GM13977 (cell line): Measurements from ENCODE around the gene ZNF385A.

Experiments
- DNase-seq: peaks from one replicate; pipeline ENCODE4 v3.0.0; 2012; ENCODE audit warnings: low spot score
- in situ Hi-C: fragments of 300-500 bp; cut with MboI; formaldehyde crosslinking; loops from one replicate; pipeline ENCODE4 v1.12.0; 2022; ENCODE audit warnings: low sequenced_read_pairs, low pct_unique_long_range_greater_than_20kb, mixed read lengths, inconsistent platforms; ENCODE audit not compliant: unreplicated experiment
- TF ChIP-seq, protein P1 (sequence below): IDR thresholded peaks from 2 replicates; pipeline ENCODE4 v1.5.1; 2012; ENCODE audit warnings: mild to moderate bottlenecking, control low read depth; ENCODE audit not compliant: insufficient read depth; ENCODE audit errors: extremely low read depth, missing control alignments

Gene ZNF385A

DNA sequence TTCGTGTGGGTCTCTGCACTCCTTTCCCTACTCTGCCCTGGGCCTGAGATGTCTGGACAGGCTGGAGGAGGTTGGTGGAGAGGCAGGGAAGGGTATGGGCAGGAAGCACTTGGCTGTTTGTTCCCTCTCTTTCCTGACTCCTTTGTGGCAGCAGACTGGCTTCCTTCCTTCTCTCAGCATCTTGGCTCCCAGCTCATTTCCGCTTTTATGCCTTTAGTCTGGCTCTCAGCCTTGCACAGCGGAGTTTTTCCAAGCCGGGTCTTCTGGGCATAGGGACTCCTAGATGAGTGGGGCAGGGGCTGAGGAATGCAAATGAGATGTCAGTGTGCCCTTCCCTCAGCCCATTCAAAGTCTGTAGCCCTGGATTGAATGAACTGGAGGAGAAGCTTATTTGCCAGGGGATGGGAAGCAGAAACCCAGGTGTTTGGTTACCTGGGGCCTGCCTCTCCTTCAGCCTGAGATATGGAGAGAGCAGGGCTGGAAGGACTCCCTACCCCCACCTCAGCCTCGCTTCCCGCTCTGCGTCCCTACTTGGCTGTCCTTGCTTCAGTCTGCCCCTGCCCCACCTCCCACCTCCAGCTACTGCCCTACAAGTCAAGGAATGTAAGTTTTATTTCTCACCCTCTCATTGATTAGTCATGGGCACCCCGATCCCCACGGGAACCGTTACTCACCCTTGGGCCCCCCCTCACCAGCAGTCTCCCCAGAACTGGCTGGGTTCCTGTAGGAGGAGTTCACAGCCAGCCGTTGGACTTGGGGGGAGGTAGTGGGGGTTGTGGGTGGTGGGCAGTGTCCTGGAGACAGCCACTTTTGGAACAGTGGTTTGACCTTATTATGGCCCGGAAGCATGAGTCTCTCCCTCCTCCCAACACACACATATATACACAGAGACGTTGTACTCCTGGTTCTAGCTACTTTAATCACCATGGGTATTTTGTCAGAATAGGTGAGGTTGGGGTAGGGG, 43.8 kb upstream of the ZNF385A start:
- DNase-seq: no peak
- TF ChIP-seq, protein P1, sequence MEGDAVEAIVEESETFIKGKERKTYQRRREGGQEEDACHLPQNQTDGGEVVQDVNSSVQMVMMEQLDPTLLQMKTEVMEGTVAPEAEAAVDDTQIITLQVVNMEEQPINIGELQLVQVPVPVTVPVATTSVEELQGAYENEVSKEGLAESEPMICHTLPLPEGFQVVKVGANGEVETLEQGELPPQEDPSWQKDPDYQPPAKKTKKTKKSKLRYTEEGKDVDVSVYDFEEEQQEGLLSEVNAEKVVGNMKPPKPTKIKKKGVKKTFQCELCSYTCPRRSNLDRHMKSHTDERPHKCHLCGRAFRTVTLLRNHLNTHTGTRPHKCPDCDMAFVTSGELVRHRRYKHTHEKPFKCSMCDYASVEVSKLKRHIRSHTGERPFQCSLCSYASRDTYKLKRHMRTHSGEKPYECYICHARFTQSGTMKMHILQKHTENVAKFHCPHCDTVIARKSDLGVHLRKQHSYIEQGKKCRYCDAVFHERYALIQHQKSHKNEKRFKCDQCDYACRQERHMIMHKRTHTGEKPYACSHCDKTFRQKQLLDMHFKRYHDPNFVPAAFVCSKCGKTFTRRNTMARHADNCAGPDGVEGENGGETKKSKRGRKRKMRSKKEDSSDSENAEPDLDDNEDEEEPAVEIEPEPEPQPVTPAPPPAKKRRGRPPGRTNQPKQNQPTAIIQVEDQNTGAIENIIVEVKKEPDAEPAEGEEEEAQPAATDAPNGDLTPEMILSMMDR: no peak
- in situ Hi-C loops: no loop called here

DNA sequence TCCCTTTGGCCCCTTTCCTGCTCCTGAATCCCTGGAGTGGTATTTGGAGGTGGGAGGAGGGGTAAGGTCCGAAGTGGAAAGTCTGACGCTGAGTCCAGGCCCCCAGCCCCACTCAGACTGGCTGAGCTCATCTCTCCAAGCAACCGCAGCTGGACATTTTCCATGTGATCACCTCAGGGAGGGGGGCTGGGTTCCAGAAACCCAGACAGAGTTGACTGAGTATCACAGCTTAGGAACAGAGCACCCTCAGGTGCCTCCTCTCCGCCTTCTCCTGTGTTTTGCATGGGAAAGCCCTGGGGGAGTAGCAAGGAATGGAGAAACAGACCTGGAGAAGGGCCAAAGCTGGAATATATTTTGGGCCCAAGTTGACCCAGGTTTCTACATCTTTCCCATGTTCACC, 42.6 kb upstream of the ZNF385A start:
- TF ChIP-seq, protein P1: no peak
- DNase-seq: no peak
- in situ Hi-C loops: no loop called here

DNA sequence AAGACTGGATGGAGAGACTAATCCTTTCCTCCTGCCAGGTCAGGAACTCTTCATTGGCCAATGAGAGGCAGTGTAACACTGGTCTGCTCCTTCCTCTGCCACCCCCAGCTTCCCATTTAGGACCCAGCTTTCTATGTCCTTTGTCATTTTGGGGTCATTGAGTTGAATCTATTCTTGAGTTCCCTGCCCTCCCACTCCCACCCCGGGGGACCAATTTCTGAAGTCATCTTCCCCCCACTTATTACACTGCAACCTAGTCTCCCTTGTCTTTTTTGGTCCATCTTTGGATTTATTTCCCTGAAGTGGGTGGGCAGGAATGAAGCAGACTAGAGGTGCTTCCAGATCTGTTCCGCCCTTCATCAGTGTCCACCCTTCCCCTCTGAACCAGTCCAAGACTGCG, 42.2 kb upstream of the ZNF385A start:
- no peak for DNase-seq
- in situ Hi-C loops: no loop called here
- TF ChIP-seq, protein P1: no peak

DNA sequence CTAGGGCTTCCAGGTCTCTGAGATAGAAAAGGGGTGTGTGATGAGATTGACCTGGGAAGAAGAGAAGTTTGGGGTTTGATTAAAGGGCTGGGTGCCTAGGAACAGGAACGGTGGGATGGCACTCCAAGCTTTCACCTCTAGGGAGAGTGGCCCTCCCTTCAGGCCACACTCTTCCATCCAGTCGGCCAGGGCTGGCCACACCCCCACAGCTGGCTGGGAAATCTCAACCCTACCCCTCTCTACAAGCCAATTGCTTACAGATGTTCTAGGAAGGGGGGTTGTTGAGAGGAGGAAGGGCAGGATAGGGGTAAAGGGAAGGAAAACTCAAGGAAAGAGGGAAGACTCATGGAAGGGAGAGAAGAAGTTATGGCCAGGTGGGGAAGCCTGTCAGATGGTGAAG, 41.2 kb upstream of the ZNF385A start:
- in situ Hi-C loops: no loop called here

DNA sequence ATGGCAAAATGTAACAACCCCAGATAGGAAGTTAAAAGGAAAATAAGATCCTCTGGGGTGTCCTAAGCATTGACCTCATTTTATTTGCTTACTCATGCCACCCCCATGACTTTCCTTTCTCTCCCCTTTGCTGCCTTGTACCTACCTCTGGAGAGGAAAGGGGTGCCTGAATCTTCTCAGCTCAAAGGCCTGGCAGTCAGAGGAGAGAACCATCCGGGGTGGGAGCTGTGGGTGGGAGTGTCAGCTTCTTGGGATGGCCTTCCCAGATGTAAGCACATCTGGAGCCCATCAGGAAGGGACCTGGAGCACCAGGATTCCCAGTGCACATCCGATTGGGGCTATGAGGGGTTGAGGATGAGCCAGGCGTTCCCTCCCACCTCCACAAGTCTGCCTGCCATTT, 39.7 kb upstream of the ZNF385A start:
- TF ChIP-seq, protein P1: no peak
- no peak for DNase-seq
- in situ Hi-C loops: no loop called here

More for the DNA sequence above, 41.2 kb upstream of the ZNF385A start:
- DNase-seq: no peak
- TF ChIP-seq, protein P1: no peak

DNA sequence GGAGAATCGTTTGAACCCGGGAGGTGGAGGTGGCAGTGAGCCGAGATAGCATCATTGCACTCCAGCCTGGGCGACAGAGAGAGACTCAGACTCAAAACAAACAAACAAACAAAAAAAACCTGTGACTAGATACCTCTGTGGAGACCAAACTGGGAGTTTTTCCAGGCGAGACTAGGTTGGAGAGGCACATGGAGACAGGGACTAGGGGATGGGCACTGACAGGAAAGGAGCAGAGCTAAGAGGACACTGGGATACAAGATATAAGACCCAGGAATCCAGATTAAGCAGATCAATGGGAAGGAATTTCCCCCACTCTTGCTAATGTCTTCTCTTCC, 39.2 kb upstream of the ZNF385A start:
- DNase-seq: no peak
- in situ Hi-C loops: no loop called here
- TF ChIP-seq, protein P1: no peak

DNA sequence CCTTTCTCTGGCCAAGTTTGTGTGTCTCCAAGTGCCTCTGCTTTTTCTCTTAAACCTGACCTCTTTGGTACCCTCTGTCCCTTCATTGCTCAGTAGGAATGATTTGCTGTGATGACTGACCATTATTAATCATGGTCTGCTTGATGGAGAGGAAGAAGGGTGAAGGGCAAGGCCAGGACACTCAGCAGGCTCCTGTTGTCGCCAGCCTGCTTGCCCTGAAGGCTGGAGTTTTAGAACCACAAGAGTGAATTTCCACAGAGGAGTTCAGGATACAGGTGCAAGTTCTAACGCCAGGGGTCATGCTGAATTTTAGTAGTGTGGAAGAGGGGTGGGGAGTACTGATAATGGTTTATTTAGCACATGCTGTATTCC, 37.3 kb upstream of the ZNF385A start:
- TF ChIP-seq, protein P1: no peak
- in situ Hi-C loops: no loop called here
- no peak for DNase-seq
